Activated naive CD4-positive, alpha-beta T cell treated with anti-CD3 and anti-CD28 coated beads, Interleukin-2, amount 50 U/mL, for 24 hours (primary cell): Measurements from ENCODE around the gene HEMK1.

Experiments
- H3K27ac Mint-ChIP-seq: one replicate; pipeline ENCODE4 v1.8.0; 2021; ENCODE audit warnings: mild to moderate bottlenecking, mixed read lengths
- H3K27me3 Mint-ChIP-seq: one replicate; pipeline ENCODE4 v1.8.0; 2021; ENCODE audit warnings: mixed read lengths
- H3K36me3 Mint-ChIP-seq: one replicate; pipeline ENCODE4 v1.8.0; 2021; ENCODE audit warnings: mixed read lengths
- H3K4me1 Mint-ChIP-seq: one replicate; pipeline ENCODE4 v1.8.0; 2021; ENCODE audit warnings: mixed read lengths
- H3K4me3 Mint-ChIP-seq: one replicate; pipeline ENCODE4 v1.8.0; 2021; ENCODE audit warnings: mild to moderate bottlenecking, mixed read lengths
- H3K9me3 Mint-ChIP-seq: one replicate; pipeline ENCODE4 v1.8.0; 2021; ENCODE audit warnings: mixed read lengths

Gene HEMK1

DNA sequence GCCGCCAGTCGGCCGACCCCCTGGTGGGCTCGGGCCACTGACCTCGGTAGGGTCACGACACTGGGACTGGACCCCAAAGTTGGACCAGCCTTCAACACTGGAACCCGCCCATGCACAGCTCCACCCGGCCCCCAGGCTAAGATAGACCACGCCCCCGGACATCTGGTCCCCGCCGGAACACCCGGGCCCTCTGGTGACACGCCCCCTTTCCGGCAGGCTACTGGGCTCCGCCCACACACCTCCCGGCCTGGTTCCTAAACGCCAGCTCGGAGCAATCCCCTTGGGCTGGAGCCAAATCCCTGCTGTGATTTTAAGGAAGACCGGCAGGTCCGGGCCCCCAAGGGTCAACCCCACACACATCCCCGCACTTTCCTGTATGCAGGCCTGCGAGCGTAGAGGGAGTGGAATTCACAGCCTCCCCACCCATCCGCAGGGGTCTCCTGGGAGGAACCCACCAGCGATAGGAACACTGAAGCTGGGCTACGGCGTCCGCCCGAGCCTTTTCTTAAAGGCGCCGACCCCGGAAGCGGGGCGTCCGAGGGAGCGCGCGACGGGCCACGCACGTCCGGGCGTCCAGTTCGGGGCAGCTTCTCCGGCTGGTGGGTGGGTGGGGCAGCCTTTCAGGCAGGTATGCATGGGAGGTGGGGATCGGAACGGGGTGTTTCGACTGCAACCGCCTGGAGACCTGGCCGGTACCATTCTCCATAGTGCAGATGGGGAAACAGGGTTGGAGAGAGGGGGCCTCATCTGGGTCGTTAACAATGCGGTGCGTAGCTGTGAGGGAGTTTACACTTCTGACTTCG, at the start of gene HEMK1:
HEMK1 (plus strand) TSS at position 576 of the 803 bp plus-strand sequence. CDS start 1,583 bp downstream, outside the sequence.
- Mint-ChIP-seq H3K27ac (peak within 1 kb of the TSS; percentile 91), H3K9me3 (no peaks in the 10 kb centered on the region), H3K4me3 (peak within 1 kb of the TSS; percentile 92), H3K36me3 (no peaks in the 10 kb centered on the region), H3K4me1 (peaks cover 62% of the 10 kb centered on the region), H3K27me3 (no peaks in the 10 kb centered on the region)

DNA sequence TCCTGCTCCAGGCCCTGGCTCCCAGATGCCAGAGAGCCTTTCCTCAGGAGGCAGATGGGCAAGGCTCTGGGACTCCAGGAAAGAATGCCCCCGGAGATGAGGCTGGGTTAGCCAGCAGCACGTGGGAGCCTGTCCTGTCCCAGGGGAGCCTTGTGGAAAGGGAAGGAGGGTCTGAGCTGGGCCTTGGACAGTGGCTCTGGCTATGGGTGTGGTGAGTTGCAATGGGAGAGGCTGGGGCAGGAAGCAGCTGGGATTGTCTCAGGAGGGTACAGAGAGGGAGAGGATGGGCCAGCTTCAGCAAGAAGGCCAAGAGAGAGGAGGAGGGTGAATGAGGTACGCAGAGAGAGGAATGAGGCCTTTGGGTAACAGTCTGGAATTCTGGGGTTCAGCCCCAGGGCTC, 48.5 kb upstream of the HEMK1 start:
- Mint-ChIP-seq H3K4me1 (peaks cover 9% of the 10 kb centered on the region), H3K36me3 (no peaks in the 10 kb centered on the region), H3K27ac (peak overlapping the region; percentile 38), H3K9me3 (no peaks in the 10 kb centered on the region), H3K27me3 (no peaks in the 10 kb centered on the region), H3K4me3 (no peak overlapping the region)

DNA sequence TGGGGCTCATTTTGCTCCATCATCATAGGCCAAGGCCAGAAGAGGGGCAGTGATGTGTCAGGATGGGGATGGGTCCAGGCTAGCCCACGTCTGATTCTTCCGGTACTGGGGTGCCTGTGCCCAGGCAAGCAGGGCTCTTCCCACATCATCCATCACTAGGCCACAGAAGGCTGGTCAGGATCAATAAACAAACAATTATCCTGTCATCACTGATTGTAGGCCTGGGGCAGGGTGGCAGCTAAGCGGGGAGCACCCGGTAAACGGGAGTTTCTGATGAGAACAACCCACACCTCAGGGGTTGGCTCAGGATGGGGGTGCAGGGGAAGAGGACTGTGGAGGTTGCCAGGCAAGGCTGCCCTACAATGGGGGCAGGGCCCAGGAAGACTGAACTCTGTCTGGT, 47.8 kb upstream of the HEMK1 start:
- H3K36me3 Mint-ChIP-seq: no peaks in the 10 kb centered on the region
- H3K4me3 Mint-ChIP-seq: no peak overlapping the region
- peaks cover 7% of the 10 kb centered on the region for H3K4me1 Mint-ChIP-seq
- H3K27me3 Mint-ChIP-seq: no peaks in the 10 kb centered on the region
- no peak overlapping the region for H3K27ac Mint-ChIP-seq
- no peaks in the 10 kb centered on the region for H3K9me3 Mint-ChIP-seq

GRCh38 chr3:50523279-50523811, 46.0 kb upstream of the HEMK1 start:
- Mint-ChIP-seq H3K4me3 (no peak overlapping the region), H3K27me3 (no peaks in the 10 kb centered on the region), H3K9me3 (no peaks in the 10 kb centered on the region), H3K27ac (peak overlapping the region; percentile 46), H3K4me1 (peaks cover 5% of the 10 kb centered on the region), H3K36me3 (no peaks in the 10 kb centered on the region)

DNA sequence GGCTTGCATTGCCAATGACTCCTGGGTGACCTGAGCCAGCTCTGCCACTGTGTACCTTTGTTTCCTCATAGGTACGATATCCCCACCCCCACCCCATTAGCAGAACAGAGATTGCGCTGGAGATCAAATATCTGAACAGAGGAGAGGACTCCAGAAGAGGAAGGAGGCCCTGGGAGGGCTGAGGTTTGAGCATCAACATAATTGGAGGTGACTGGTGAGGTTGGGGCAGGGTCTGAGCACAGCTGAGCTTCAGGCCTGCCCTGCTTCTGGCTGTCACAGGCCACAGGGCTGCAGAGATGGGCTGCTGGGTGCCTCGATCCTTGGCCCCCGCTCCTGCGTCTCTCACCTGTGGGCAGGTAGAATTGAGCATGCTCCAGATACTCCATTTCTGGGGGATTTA, 44.6 kb upstream of the HEMK1 start:
- no peaks in the 10 kb centered on the region for H3K4me1 Mint-ChIP-seq
- no peak overlapping the region for H3K27ac Mint-ChIP-seq
- H3K36me3 Mint-ChIP-seq: no peaks in the 10 kb centered on the region
- H3K9me3 Mint-ChIP-seq: no peaks in the 10 kb centered on the region
- H3K27me3 Mint-ChIP-seq: peaks cover 3% of the 10 kb centered on the region
- no peak overlapping the region for H3K4me3 Mint-ChIP-seq

DNA sequence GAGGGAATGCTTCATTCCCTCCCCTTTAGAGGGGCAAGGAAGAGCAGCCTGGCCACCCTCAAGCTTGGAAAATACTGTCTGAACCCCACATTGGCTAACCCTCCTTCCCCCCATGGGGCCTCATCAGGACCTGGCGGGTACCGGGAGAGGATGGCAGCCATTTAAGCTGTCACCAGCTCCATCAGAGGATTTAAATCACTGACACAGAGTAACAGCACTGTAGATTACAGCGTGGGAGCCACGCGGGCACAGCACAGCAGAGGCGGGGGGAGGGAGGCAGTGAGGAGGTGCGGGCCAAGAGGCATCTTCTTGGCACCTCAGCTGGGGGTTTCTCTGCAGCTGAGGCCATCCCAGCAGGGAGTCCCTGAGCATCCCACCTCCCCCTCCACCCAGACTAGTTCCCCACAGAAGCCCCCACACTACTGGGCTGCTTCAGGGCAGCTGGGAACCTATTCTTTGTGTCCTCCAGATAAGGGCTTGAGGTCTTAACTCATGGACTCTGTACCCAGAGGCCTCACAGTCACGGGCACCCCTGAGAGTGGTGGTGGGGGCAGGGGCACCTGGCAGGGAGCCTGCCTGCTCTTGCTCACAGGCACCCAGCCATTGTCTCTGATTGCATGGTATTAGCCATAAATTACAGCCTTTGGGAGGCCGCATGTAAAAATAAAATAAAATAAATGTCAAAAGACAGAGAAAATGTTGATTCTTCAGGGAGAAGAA, 44.0 kb upstream of the HEMK1 start:
- Mint-ChIP-seq H3K27ac (no peak overlapping the region), H3K36me3 (no peaks in the 10 kb centered on the region), H3K9me3 (no peaks in the 10 kb centered on the region), H3K4me3 (no peak overlapping the region), H3K4me1 (no peaks in the 10 kb centered on the region), H3K27me3 (peaks cover 5% of the 10 kb centered on the region)

- no peaks in the 10 kb centered on the region for H3K36me3 Mint-ChIP-seq
- H3K9me3 Mint-ChIP-seq: no peaks in the 10 kb centered on the region
- no peak overlapping the region for H3K27ac Mint-ChIP-seq
- no peak overlapping the region for H3K4me3 Mint-ChIP-seq
- no peaks in the 10 kb centered on the region for H3K4me1 Mint-ChIP-seq
- H3K27me3 Mint-ChIP-seq: peaks cover 5% of the 10 kb centered on the region
Measured at GRCh38 chr3:50525987-50526386, 43.3 kb upstream of the HEMK1 start.

- H3K4me1 Mint-ChIP-seq: no peaks in the 10 kb centered on the region
- H3K36me3 Mint-ChIP-seq: no peaks in the 10 kb centered on the region
- peaks cover 5% of the 10 kb centered on the region for H3K27me3 Mint-ChIP-seq
- no peak overlapping the region for H3K27ac Mint-ChIP-seq
- H3K9me3 Mint-ChIP-seq: no peaks in the 10 kb centered on the region
- no peak overlapping the region for H3K4me3 Mint-ChIP-seq
Measured at GRCh38 chr3:50530001-50530970, 39.0 kb upstream of the HEMK1 start.

DNA sequence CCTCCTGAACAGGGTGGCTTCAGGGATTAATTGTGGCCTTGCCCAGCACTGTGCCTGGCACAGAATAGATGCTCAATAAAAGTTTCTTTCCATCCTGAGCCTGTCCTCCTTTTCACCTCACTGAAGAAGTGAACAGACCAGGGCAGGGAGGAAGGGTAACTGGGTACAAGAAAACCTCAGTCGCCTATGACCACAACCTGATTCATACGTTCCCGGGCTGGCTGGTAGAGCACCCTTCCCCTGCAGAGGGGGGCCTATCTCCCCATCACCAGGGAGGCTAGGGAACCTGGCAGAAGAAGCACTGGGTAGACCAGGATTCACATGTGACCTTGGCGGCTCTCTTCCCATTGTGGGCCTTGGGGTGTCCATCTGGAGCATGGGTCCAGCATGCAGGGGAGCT, 38.1 kb upstream of the HEMK1 start:
- Mint-ChIP-seq H3K9me3 (no peaks in the 10 kb centered on the region), H3K36me3 (no peaks in the 10 kb centered on the region)

GRCh38 chr3:50532062-50532705, 37.1 kb upstream of the HEMK1 start:
- H3K27ac Mint-ChIP-seq: no peak overlapping the region
- H3K4me1 Mint-ChIP-seq: no peaks in the 10 kb centered on the region
- no peaks in the 10 kb centered on the region for H3K9me3 Mint-ChIP-seq
- peaks cover 5% of the 10 kb centered on the region for H3K27me3 Mint-ChIP-seq
- no peak overlapping the region for H3K4me3 Mint-ChIP-seq
- no peaks in the 10 kb centered on the region for H3K36me3 Mint-ChIP-seq

More for the DNA sequence above, 38.1 kb upstream of the HEMK1 start:
- no peak overlapping the region for H3K27ac Mint-ChIP-seq
- H3K4me3 Mint-ChIP-seq: no peak overlapping the region
- peaks cover 5% of the 10 kb centered on the region for H3K27me3 Mint-ChIP-seq
- H3K4me1 Mint-ChIP-seq: no peaks in the 10 kb centered on the region

DNA sequence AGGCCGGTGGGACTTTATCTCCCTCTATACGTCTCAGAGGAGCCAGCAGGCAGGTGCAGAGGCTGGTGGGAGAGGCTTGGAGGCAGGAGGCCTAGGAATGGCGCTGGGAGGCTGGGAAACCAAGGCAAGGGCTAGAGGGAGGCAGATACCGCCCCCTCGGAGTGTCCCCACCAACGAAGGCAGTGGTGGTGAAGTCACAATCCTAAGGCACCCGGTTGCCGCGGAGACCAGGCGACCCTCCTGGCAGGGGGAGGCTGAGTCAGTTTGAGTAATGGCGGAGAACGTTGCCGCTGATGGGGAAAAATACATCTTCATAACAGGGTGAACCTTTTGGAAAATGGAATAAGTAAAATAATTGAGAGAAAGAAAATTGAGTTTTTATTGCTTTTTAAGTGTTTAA, 36.0 kb upstream of the HEMK1 start:
- no peaks in the 10 kb centered on the region for H3K9me3 Mint-ChIP-seq
- no peak overlapping the region for H3K27ac Mint-ChIP-seq
- H3K36me3 Mint-ChIP-seq: no peaks in the 10 kb centered on the region
- H3K4me3 Mint-ChIP-seq: no peak overlapping the region
- H3K27me3 Mint-ChIP-seq: peaks cover 5% of the 10 kb centered on the region
- H3K4me1 Mint-ChIP-seq: no peaks in the 10 kb centered on the region

GRCh38 chr3:50533807-50534461, 35.4 kb upstream of the HEMK1 start:
- no peak overlapping the region for H3K4me3 Mint-ChIP-seq
- H3K27ac Mint-ChIP-seq: peak overlapping the region; percentile 71
- peaks cover 3% of the 10 kb centered on the region for H3K27me3 Mint-ChIP-seq
- H3K36me3 Mint-ChIP-seq: no peaks in the 10 kb centered on the region
- H3K4me1 Mint-ChIP-seq: no peaks in the 10 kb centered on the region
- no peaks in the 10 kb centered on the region for H3K9me3 Mint-ChIP-seq

DNA sequence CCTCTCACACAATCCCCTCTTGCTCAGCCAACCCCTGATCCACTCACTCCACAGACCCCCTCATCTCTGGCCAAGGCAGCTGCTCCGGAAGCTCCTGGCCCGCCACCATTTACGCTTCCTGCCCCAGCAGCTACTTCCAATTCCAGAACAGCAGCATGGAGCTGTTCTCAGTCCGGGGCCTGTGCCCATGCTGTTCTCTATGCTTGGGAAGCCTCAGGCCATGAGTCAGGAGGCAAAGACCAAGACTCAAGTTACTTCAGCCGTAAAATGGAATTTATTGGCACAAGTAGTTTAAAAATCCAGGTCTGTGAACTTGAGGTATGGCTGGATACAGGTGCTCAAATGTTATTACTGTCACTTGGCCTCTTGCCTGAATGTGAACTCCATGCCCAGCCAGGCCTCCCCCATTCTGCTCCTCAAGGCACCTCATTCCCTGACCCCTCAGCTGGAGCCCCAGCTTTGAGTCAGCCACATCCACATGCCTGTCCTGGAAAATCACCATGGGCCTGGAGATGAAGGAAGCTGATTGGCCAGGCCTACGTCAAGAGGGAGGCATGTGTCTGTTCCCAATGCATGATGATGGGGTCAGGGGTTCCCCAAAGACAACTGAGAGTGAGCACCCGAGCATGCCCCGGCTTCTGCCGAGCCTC, 34.5 kb upstream of the HEMK1 start:
- Mint-ChIP-seq H3K9me3 (no peaks in the 10 kb centered on the region), H3K4me3 (no peak overlapping the region), H3K27me3 (peaks cover under 1% of the 10 kb centered on the region), H3K36me3 (no peaks in the 10 kb centered on the region), H3K27ac (no peak overlapping the region), H3K4me1 (no peaks in the 10 kb centered on the region)
